Fibroblast of skin of abdomen (primary cell): ENCODE data around the gene NAMPT.
"Not testable (repeated sequence)": the region's sequence is repeated elsewhere in the genome, so short reads cannot be mapped to it uniquely, and the experiment has no call there.

Experiments
- DNase-seq: peaks from one replicate; pipeline ENCODE4 v3.0.0-alpha.2; 2013

Gene NAMPT

GRCh38 chr7:106231856-106232490, 52.8 kb downstream of the NAMPT start:
- no peak for DNase-seq

GRCh38 chr7:106225856-106226255, 58.9 kb downstream of the NAMPT start:
- DNase-seq = no peak

- no peak for DNase-seq
Measured at GRCh38 chr7:106224797-106225196, 60.0 kb downstream of the NAMPT start.

- DNase-seq = no peak
Measured at GRCh38 chr7:106223156-106223555, 61.6 kb downstream of the NAMPT start.

- DNase-seq = no peak
Measured at GRCh38 chr7:106222545-106222944, 62.2 kb downstream of the NAMPT start.

- DNase-seq = no peak
Measured at GRCh38 chr7:106220307-106220706, 64.5 kb downstream of the NAMPT start.

- no peak for DNase-seq
Measured at GRCh38 chr7:106219170-106219569, 65.6 kb downstream of the NAMPT start.

GRCh38 chr7:106218546-106218945, 66.2 kb downstream of the NAMPT start:
- DNase-seq = no peak

GRCh38 chr7:106216923-106217542, 67.8 kb downstream of the NAMPT start:
- DNase-seq = peak; percentile 21

- peak; percentile 93 for DNase-seq
Measured at GRCh38 chr7:106216517-106216922, 68.3 kb downstream of the NAMPT start.

- no peak for DNase-seq
Measured at GRCh38 chr7:106215868-106216516, 68.8 kb downstream of the NAMPT start.

- DNase-seq = not testable (repeated sequence)
Measured at GRCh38 chr7:106208944-106209343, 75.8 kb downstream of the NAMPT start.

- DNase-seq = no peak
Measured at GRCh38 chr7:106206826-106207541, 77.8 kb downstream of the NAMPT start.

- peak; percentile 26 for DNase-seq
Measured at GRCh38 chr7:106205621-106206222, 79.1 kb downstream of the NAMPT start.

GRCh38 chr7:106203473-106203872, 81.3 kb downstream of the NAMPT start:
- no peak for DNase-seq

GRCh38 chr7:106201164-106201563, 83.6 kb downstream of the NAMPT start:
- no peak for DNase-seq

- no peak for DNase-seq
Measured at GRCh38 chr7:106199813-106200364, 84.9 kb downstream of the NAMPT start.

GRCh38 chr7:106199024-106199423, 85.8 kb downstream of the NAMPT start:
- DNase-seq = no peak
